ENCODE data around the gene XRCC5.
A peak's percentile ranks its signal among the peaks of the same experiment; 100 is the strongest.
"Not testable (repeated sequence)": the region's sequence is repeated elsewhere in the genome, so short reads cannot be mapped to it uniquely, and the experiment has no call there.

Gene XRCC5

DNA sequence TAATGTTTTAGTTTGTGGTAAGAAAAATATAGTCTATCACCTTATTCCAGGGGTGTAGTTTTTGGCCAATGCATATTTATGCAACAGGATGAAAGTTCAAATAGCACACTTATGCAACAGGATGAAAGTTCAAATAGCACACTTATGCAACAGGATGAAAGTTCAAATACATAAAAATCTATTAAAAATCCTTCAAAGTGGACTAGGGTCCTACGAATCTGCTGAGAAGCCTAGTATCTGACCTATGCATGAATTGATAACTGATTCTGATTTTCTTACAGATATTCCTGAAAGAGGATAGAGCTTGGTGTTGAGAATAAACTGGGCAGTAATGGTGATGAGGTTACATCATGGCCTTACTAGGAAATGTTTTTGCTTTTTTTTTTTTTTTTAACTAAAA is 30.4 kb upstream of the XRCC5 start:
- POLR2A ChIA-PET, result no interaction called here
- CTCF ChIA-PET, result no interaction called here
- Histone ChIP-seq H3K4me1 (ENCODE audit: control insufficient read depth, insufficient read depth, low read length) (no peaks in the 10 kb centered on the region), H3K36me3 (ENCODE audit: control insufficient read depth in 2 of 2, insufficient read depth in 1 of 2, low read length in 2 of 2) (peaks cover 10 to 11% of the 10 kb centered on the region in 2 experiments), H3K27ac (ENCODE audit: extremely low read depth, low read depth, low read length) (no peak overlapping the region), H3K9me3 (ENCODE audit: control insufficient read depth, insufficient read depth, low read depth, low read length) (no peaks in the 10 kb centered on the region), H3K4me3 (ENCODE audit: low read depth, low read length) (no peak overlapping the region)
- TF ChIP-seq, protein P1, sequence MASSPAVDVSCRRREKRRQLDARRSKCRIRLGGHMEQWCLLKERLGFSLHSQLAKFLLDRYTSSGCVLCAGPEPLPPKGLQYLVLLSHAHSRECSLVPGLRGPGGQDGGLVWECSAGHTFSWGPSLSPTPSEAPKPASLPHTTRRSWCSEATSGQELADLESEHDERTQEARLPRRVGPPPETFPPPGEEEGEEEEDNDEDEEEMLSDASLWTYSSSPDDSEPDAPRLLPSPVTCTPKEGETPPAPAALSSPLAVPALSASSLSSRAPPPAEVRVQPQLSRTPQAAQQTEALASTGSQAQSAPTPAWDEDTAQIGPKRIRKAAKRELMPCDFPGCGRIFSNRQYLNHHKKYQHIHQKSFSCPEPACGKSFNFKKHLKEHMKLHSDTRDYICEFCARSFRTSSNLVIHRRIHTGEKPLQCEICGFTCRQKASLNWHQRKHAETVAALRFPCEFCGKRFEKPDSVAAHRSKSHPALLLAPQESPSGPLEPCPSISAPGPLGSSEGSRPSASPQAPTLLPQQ (tag by site-specific recombination; IDR thresholded peaks at IDR 0.05), result no peak
- no peak for TF ChIP-seq REPIN1 (tag by site-specific recombination; IDR thresholded peaks at IDR 0.05; ENCODE audit: low read depth)
- TF ChIP-seq ZNF426 (tag by site-specific recombination; IDR thresholded peaks at IDR 0.05), result no peak
- no peak for TF ChIP-seq ZNF626 (tag by site-specific recombination; IDR thresholded peaks at IDR 0.05)
- TF ChIP-seq SCRT2 (tag by site-specific recombination; IDR thresholded peaks at IDR 0.05), result peak; percentile 85
- TF ChIP-seq ZNF362 (tag by site-specific recombination; IDR thresholded peaks at IDR 0.05), result peak; percentile 46; the same call in 1 of the 2 replicates

DNA sequence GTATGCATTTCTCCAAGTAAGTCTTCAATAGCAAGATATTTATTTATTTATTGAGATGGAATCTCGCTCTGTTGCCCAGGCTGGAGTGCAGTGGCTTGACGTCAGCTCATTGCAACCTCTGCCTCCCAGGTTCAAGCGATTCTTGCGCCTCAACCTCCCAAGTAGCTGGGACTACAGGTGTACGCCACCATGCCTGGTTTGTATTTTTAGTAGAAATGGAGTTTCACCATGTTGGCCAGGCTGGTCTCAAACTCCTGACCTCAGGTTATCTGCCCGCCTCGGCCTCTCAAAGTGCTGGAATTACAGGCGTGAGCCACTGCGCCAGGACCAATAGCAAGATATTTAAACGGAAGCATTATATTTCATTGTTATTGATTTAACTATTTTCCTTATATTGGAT is 29.1 kb upstream of the XRCC5 start:
- H3K27ac ChIP-seq (ENCODE audit: extremely low read depth, low read depth, low read length); H3K36me3 ChIP-seq (ENCODE audit: control insufficient read depth in 2 of 2, insufficient read depth in 1 of 2, low read length in 2 of 2); H3K9me3 ChIP-seq (ENCODE audit: control insufficient read depth, insufficient read depth, low read depth, low read length); H3K4me3 ChIP-seq (ENCODE audit: low read depth, low read length); H3K4me1 ChIP-seq (ENCODE audit: control insufficient read depth, insufficient read depth, low read length); POLR2A ChIA-PET: not testable (repeated sequence)
- CTCF ChIA-PET, result interaction anchor here (0.7 kb wide), 1 partner anchor 297 kb away, joined by 4 read pairs; no protein-coding TSS in a partner anchor

DNA sequence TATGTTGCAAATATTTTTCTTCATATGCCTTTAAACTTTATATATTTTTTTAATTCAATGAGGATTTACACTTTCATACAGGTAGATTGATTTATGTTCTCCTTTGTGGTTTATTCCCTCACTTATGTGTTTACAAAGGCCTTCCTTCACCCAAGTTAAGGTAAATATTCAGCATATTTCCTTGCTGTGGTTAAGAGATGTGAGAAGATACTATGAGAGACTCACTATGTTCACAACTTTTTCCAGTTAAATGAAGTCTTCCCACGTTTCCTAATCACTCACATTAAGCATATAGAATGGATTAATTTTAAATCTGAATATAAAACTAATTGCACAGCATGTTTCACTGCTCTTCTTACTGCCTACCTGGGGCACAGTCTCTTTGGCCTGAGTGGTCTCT is 28.1 kb upstream of the XRCC5 start:
- H3K27ac ChIP-seq (ENCODE audit: extremely low read depth, low read depth, low read length), result peak overlapping the region; percentile 48; the same call in 1 of the 2 replicates
- H3K36me3 ChIP-seq (ENCODE audit: control insufficient read depth in 2 of 2, insufficient read depth in 1 of 2, low read length in 2 of 2), result no peaks in the 10 kb centered on the region; a peak in 1 of 3 replicates
- peaks cover 3% of the 10 kb centered on the region for H3K4me1 ChIP-seq (ENCODE audit: control insufficient read depth, insufficient read depth, low read length)
- H3K4me3 ChIP-seq (ENCODE audit: low read depth, low read length), result peak overlapping the region; percentile 80
- CTCF ChIA-PET, result interaction anchor here (1.2 kb wide), 1 partner anchor 33 kb away, joined by 4 read pairs; no protein-coding TSS in a partner anchor
- TF ChIP-seq ZNF292 (tag by site-specific recombination; IDR thresholded peaks at IDR 0.05; ENCODE audit: borderline replicate concordance, low read depth), result no peak
- POLR2A ChIA-PET, result interaction anchor here (0.6 to 1.6 kb wide), 6 partner anchors 20 to 69 kb away, joined by 3 to 18 read pairs (median 6); partner anchors contain the start of gene XRCC5
- no peaks in the 10 kb centered on the region for H3K9me3 ChIP-seq (ENCODE audit: control insufficient read depth, insufficient read depth, low read depth, low read length)

GRCh38 chr2:216081487-216082116 is 27.5 kb upstream of the XRCC5 start, which contains the start of the genes PECR and TMEM169:
PECR (minus strand) TSS chr2:216081809; CDS start chr2:216081741, 68 bp downstream.
TMEM169 (plus strand) TSS chr2:216081919; CDS start chr2:216095964, 14,045 bp downstream.
- Histone ChIP-seq H3K36me3 (ENCODE audit: control insufficient read depth in 2 of 2, insufficient read depth in 1 of 2, low read length in 2 of 2) (no peaks in the 10 kb centered on the region; a peak in 1 of 3 replicates), H3K27ac (ENCODE audit: extremely low read depth, low read depth, low read length) (peak within 1 kb of the TSS; percentile 48; the same call in 1 of the 2 replicates), H3K4me1 (ENCODE audit: control insufficient read depth, insufficient read depth, low read length) (peaks cover 3% of the 10 kb centered on the region), H3K9me3 (ENCODE audit: control insufficient read depth, insufficient read depth, low read depth, low read length) (no peaks in the 10 kb centered on the region), H3K4me3 (ENCODE audit: low read depth, low read length) (peak within 1 kb of the TSS; percentile 80)
- POLR2A ChIA-PET, result interaction anchor here (0.6 to 1.6 kb wide), 6 partner anchors 20 to 69 kb away, joined by 3 to 18 read pairs (median 6); partner anchors contain the start of gene XRCC5
- CTCF ChIA-PET, result interaction anchor here (0.6 to 1.2 kb wide), 4 partner anchors 10 to 49 kb away, joined by 3 to 4 read pairs (median 4); no protein-coding TSS in a partner anchor
- TF ChIP-seq OSR2 (tag by site-specific recombination; IDR thresholded peaks at IDR 0.05) (no peak), ZNF677 (tag by site-specific recombination; IDR thresholded peaks at IDR 0.05) (no peak), BCL6B (tag by site-specific recombination; IDR thresholded peaks at IDR 0.05) (no peak), ZNF670 (tag by site-specific recombination; IDR thresholded peaks at IDR 0.05; ENCODE audit: low read depth) (no peak), KLF1 (tag by site-specific recombination; IDR thresholded peaks at IDR 0.05) (no peak), ZNF600 (tag by site-specific recombination; IDR thresholded peaks at IDR 0.05) (peak; percentile 88), ZSCAN16 (tag by site-specific recombination; IDR thresholded peaks at IDR 0.05) (no peak), MYNN (tag by site-specific recombination; IDR thresholded peaks at IDR 0.05; ENCODE audit: borderline replicate concordance) (no peak), SP3 (tag by site-specific recombination; IDR thresholded peaks at IDR 0.05) (peak; percentile 42; the same call in 1 of the 2 replicates), PRDM10 (tag by site-specific recombination; IDR thresholded peaks at IDR 0.05) (no peak), ZSCAN30 (tag by site-specific recombination; IDR thresholded peaks at IDR 0.05) (no peak), SETDB1 (IDR thresholded peaks at IDR 0.05; ENCODE audit: insufficient read length, low read length) (no peak), SCRT2 (tag by site-specific recombination; IDR thresholded peaks at IDR 0.05) (no peak)

Measured in HEK293 (cell line).